Ramos (cell line): ENCODE data around the gene LCN1.
"Not testable (repeated sequence)": the region's sequence is repeated elsewhere in the genome, so short reads cannot be mapped to it uniquely, and the experiment has no call there.

ENCODE experiments used
- in situ Hi-C: fragments of 300-500 bp; cut with MboI; formaldehyde crosslinking; loops from one replicate; pipeline ENCODE4 v1.14.3; 2022; ENCODE audit warnings: low sequenced_read_pairs; ENCODE audit not compliant: unreplicated experiment

Gene LCN1

DNA sequence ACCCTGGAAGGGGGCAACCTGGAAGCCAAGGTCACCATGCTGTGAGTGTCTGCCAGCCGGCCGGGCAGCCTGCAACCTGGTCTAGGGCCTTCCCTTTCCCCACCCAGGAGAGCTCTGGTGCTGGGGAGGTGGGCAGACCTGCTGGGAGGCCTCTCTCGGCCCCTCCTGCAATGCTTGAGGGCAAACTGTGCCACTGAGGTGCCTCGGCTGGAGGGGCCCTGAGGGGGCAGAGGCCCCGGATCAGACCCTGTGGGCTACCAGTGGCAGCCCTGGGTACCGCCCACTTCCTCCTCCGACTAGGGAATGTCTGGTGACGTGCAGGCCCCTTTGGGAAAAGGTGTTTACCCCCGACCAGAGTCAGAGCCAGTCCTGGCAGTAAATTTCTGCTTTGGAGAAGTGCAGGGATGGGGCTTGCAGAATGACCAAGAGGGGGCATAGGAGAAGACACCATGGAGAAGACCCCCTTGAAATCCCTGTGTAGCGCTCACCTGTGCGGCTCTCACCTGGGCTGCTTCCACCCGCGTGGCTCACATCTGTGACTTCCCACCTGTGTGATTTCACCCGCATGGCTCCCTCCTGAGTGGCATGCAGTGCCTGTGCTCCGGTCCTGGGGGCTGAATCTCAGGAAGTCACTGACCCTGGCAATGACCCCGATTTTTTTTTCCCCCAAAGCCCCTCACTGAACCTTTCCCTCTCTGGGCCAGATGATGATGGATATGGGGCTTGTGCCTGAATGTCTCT lies 1.1 kb downstream of the LCN1 start:
- in situ Hi-C loops = no loop called here

- in situ Hi-C loops = no loop called here
These were observed 1.7 kb downstream of the LCN1 start for GRCh38 chr9:135522931-135523330.

DNA sequence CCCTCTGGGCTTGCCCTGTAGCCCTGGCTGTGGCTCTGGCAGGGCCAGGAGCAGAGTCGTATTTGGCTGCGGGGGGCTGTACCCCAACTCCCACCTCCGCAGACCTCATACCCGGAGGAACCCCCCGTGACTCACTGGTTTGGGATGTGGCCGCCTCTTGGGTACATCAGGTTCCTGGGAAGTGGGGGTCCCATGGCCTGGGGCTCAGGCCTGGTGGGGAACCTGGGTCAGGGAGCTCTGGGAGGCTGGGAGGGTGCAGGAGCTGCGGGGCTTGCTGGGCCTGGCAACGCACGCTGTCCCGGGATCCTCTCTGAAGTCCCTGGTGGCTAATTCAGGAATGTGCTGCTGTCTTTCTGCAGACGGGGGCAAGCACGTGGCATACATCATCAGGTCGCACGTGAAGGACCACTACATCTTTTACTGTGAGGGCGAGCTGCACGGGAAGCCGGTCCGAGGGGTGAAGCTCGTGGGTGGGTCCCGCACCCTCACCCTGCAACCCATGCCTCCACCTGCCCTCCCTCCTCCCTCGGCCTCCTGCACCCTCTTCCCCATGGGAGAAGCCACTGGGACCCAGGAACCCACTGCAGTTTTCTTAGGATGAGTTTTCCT lies 2.4 kb downstream of the LCN1 start:
- in situ Hi-C loops = no loop called here

GRCh38 chr9:135524130-135524861 lies 3.1 kb downstream of the LCN1 start:
- in situ Hi-C loops = no loop called here

- in situ Hi-C loops = no loop called here
These were observed 4.2 kb downstream of the LCN1 start for GRCh38 chr9:135525241-135526088.

- in situ Hi-C loops = no loop called here
These were observed 5.0 kb downstream of the LCN1 start for GRCh38 chr9:135526089-135526729.

- in situ Hi-C loops = no loop called here
These were observed 5.7 kb downstream of the LCN1 start for GRCh38 chr9:135526730-135527571.

GRCh38 chr9:135528842-135529435 lies 7.7 kb downstream of the LCN1 start:
- in situ Hi-C loops = not testable (repeated sequence)

DNA sequence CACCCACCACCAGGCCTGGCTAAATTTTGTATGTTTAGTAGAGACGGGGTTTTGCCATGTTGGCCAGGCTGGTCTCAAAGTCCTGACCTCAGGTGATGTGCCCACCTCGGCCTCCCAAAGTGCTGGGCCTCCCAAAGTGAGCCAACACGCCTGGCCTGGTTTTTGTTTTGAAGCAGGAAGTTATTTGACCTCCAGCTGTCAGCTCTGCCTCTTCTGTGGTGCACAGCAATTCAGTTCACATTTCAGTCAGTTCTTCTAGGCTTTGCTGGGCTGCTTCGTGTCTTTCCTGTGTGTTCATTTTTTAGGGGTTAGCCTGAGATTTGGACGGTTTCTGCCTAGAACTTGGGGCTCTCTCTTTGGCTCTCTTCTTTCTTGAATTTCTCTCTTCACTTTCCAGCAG lies 8.9 kb downstream of the LCN1 start:
- in situ Hi-C loops = no loop called here

GRCh38 chr9:135531096-135531495 lies 9.9 kb downstream of the LCN1 start:
- in situ Hi-C loops = no loop called here

DNA sequence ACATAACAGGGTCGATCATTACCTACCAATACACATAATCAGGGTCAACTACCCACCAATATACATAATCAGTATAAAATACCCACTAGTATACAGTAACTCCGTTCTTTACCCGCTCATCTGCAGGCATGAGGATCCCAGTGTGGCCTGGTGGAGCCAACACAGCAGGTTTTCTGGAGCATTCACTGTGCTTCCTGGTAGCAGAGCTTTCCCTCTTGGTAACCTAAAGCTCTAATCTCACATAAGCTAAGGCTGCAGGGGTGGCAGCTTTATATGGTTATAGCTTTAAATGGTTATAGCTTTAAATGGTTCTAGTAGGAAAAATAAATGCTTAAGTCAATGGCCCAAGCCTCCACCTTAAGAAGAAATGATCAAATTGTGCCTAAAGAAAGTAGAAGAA lies 11.9 kb downstream of the LCN1 start:
- in situ Hi-C loops = no loop called here

- in situ Hi-C loops = no loop called here
These were observed 12.4 kb downstream of the LCN1 start for GRCh38 chr9:135533674-135534073.

GRCh38 chr9:135534192-135534711 lies 13.0 kb downstream of the LCN1 start:
- in situ Hi-C loops = not testable (repeated sequence)

DNA sequence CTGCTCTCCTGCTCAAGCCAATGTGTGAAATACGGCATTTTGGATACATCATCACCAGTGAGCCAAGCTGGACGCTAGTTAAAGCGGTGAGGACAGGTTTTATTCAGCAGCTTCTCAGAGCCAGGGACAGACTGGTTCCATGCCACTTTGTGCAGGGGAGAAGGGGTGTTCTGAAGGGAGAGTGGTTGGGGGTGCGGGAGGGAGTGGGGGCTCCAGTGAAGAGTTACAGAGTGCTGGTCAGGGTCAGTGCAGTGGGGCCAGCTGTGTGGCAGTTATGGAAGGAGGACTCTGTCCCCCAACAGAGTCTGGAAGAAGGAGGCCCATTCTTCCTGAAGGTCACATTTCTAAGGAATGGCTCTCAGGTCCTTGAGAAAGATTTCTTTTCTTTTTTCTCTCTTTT lies 13.6 kb downstream of the LCN1 start:
- in situ Hi-C loops = not testable (repeated sequence)

DNA sequence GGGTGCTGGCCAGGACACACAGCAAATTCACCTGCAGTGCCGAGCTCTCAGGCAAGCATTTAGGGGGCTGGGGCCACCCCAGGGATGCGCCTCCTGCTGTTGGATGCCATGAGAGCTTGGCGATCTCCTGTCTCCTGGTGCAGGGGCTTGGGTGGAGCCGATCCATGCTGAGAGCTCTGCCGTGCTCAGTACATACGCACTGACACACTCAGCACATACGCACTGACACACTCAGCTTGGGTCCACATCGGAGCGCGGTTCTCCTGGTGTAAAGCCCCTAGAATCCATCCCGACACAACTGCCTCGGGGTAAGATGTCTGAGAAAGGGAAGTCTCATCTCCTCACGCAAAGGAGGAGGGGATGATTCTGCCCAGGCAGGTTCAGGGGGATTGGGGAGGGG lies 14.4 kb downstream of the LCN1 start:
- in situ Hi-C loops = not testable (repeated sequence)

DNA sequence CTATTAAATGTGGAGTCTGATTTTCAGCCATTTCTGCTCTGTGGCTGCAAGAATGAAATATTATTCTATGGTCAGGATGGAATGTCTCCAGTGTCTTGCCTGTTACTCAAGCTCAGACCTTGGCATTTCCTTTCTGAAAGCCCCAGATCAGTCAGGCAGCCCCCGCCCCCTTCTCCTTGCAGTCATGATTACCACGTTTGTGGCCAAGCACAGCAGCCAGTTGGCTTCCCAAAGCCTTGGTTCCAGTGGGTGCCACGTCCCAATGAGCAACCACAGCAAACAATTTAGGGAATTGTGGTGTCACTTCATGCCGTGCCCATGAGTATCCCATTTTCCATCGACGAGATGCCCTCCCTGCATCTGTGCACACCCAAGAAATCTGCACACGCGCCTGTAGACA lies 15.0 kb downstream of the LCN1 start:
- in situ Hi-C loops = no loop called here

DNA sequence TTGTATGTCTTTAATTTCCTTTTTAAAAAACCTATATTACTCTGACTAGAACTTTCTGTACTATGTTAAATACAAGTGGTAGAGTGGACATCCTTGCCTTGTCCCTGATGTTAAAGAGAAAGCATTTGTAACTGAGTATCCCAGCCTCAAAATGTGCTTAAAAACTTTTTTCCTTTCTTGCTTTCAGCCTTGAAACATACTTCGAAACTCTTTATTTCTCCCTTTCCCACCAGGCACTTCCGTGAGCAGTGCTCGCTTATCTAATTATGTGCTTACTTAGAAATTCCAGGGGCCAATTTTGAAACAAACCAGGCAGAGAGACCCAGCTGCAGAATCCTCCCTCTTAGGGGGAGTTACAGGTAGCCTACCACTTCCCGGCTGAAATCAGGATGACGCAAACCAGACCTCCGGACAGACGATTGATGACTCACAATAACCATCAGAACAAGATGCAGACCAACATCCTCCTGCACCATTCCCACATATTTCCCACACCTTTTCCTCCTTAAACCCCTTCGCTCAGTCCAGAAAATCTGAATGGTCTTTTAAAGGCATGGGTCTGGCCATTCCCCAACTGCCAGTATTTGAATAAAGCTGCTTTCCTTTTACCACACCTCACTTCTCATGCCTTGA lies 22.1 kb downstream of the LCN1 start:
- in situ Hi-C loops = not testable (repeated sequence)

DNA sequence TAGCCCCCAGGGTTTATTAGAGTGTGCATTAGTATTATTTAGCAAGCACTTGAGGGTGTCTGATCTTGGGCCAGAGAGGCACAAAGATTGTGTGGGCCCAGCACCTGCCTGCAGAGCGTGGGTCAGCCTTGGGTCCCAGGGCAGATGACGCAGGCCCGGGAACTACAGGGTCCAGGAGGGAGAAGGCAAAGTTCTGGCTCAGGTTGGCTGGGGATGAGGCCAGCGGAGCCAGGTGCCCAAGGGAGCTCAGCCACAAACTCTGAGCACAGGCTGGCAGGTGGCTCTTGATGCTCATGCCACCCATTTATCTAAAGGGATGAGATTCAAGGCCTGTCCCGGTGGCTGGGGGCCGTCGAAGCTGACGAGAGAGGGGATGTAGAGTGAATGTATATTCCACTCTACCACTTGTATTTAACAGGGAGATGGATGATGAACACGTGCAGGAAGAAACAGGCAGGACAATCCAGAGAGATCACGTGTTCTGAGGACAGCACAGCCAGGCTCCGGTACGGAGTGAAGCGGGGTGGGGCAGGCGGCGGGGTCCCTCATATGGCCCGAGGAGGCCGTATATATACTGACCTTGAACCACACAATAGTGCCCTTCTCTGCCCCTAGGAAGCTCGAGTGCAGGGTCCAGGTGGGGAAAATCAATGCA lies 23.9 kb downstream of the LCN1 start:
- in situ Hi-C loops = no loop called here
